LNCAP (cell line): ENCODE data around the gene CSNK2A1.

ENCODE experiments used
- CTCF ChIP-seq: fragments of 450-650 bp; IDR thresholded peaks from 2 replicates; pipeline ENCODE4 v1.5.1; 2017; ENCODE audit warnings: mild to moderate bottlenecking

Gene CSNK2A1

GRCh38 chr20:461254-462198, 82.1 kb downstream of the CSNK2A1 start:
- no peak for TF ChIP-seq CTCF

DNA sequence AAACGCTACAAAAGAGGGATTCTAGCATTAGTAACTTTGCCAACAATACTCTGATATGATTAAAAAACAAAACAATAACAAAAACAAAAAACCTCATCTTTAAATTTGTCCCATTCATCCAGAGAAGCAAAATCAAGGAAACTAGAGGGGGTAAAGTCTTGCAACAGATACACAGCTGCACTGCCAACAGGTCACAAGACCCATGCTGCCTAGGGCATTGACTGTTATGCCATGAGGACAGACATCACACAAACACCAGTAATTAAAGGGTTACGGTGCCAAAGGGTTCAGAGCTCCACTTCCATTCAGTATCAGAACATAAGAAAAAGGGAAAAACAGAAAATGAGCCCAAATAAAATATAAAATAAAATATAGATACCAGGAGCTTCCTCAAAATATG, 82.9 kb downstream of the CSNK2A1 start:
- TF ChIP-seq CTCF, result no peak

DNA sequence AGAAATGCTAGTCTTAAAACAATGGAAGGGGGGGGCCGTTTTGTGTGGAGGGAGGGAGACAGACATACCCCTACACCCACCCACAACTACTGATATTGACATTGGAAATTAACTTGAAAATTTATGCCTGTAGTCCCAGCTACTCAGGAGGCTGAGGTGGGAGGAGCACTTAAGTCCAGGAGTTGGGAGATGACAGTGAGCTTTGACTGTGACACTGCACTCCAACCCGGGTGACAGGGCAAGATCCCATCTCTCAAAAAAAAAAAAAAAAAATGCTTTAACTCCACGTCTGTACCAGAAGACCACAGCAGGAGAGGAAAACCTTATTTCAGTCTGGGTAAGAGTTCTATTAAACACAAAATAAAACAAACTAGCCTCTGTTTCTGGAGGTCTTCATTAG, 83.4 kb downstream of the CSNK2A1 start:
- TF ChIP-seq CTCF, result no peak

- no peak for TF ChIP-seq CTCF
Observed at GRCh38 chr20:458776-459175, 84.8 kb downstream of the CSNK2A1 start.

DNA sequence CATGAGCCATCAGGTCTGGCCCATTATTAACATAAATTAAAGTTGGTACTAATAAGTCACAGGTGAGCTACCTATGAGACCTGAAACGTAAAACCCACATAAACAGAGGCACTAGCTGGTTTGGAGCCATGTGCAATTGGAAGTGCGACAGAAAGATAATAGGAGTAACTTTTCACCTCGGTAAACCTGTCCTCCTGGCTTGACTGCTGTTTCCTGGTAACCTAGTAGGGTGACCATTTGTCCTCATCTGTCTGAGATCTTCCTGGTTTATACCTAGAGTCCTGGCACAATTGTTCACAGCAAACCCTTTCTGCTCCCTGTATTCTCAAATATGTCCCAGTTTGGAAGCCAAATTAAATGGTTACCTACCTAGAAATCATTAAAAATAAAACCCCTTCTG, 88.6 kb downstream of the CSNK2A1 start:
- no peak for TF ChIP-seq CTCF

DNA sequence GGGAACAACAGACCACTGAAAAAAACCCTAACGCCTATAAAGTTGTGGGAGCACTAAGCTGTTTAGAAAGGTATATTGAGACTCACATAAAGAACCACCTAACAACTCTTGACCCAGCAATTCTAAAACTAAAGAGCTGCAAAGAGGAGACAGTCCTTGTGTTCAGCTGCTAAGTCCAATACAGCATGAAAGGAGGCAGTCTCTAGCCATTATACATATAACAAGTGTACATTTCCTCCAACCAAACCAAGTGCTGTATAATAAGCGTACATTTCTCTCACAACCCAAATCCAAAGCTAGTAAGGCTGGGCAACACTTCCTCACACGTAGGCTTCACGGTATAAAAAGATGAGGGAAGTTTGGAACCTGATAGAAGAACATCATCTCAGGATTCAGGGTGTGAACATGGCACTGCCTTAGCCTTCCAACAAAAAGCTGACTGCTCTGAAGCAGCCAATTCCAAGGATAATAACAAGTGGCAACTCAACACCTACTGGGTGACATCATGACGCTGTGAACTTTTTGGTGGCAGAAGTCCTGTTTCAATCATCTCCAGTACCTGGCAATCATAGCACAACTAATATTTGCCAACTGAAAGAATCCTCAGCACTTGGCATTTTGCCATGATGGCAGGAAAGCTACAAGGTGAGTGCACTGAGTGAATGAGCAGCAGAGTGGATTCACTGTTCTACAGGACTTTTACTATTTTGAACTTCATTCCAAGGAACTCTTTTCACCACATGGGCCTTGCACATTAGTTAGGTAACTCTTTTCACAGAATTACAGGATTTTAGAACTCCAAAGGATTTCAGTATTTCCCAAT, 97.9 kb downstream of the CSNK2A1 start:
- TF ChIP-seq CTCF, result no peak

DNA sequence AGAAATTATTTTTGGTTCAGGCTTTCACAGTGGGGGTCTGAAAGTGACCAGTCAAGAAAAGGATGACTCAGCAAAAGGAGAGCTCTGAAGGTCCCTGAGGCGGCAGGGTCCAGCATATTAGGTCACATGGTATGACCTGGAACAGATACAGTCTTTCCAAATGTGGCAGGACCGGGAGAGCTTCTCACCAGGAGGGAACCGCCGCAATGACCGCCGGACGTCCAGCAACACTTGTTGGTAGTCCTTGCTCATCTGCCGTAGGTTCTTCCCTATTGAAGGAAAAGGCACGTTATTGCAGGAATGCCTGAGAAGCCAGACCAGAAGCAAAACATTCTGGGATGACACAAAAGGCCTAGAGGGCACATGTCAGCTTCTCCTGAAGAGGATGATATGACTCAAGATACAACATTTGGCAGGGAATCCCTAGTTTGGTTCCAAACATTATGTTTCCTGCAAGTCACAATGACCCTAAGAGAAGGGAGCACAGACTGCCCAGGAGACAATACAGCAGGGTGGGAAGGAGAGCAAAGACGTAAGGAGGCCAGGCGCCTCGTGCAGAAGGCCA, 98.6 kb downstream of the CSNK2A1 start:
- TF ChIP-seq CTCF, result no peak
